CD4-positive, alpha-beta T cell treated with Interleukin-6 at 100 ng/mL for 8 hours (primary cell): ENCODE data around the gene PKM.
A peak's percentile ranks its signal among the peaks of the same experiment; 100 is the strongest.

Experiments used
- DNase-seq: peaks from one replicate; pipeline ENCODE4 v3.0.0-alpha.2; 2020; ENCODE audit warnings: mixed read lengths, low spot score

PKM gene

GRCh38 chr15:72200395-72201237 is 30.4 kb downstream of the PKM start:
- DNase-seq: no peak

- DNase-seq: peak; percentile 75
Measured at GRCh38 chr15:72199721-72200212, 31.2 kb downstream of the PKM start.

DNA sequence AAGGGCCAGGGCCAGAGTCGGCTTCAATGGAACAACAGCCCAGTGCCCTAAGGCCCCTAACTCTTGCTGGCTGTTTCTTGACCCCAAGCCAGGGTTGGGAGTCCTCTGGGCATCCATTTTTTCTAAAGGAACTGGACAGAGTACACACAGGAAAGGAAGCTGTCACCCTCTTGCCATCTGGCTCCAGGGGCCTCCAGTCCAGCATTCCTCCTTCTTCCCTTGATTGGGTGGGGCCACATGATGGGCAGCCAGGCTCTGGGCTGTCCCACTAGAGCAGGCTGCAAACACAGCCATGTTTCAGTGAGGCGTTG is 31.8 kb downstream of the PKM start:
- DNase-seq: no peak

- no peak for DNase-seq
Measured at GRCh38 chr15:72198356-72199204, 32.4 kb downstream of the PKM start.

DNA sequence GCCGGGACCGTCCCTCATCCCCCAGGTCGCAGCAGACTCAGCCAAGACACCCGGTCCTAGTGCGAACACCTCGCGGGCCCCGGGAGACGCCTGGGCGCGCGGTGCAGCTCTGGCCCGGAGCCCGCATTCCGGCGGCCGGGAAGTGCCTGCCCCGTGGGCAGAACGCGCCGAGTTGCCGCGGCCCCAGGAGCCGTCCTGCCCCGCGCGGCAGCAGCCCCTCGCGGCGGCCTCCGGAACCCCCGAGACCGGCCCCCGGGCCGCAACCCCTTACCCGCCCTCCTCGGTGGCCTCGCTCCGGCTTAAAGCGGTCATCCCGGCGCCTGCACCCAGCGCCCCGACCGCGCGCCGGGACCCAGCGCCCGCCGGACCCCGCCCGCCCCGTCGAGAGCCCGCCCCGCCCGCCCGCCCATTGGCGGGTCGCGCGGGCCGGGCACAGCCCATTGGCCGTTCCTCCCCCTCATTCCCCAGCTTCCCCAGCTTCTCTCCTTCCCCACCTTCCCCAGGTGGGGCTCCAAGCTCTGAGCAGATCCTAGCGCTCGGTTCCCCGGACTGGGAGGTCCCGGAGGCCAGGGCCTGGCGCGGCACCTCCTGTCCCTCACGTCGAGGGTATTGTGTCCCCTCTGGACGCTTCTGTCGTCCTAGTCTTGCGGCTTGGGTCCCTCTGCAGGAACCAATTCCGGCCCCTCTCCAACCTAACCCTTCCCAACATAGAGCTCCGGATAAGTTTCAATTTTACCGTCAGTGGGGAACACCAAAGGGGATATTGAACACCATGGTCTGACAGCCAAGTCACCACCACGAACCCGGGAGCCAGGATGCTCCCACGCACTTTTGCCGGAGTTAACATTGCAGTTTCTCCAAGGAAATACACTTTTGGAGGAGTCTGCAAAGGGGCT is 33.3 kb downstream of the PKM start, which contains the start of gene GRAMD2A:
GRAMD2A (minus strand) TSS at position 328 of the 896 bp plus-strand sequence.
- DNase-seq: no peak

GRCh38 chr15:72197041-72197459 is 33.9 kb downstream of the PKM start:
- DNase-seq: no peak

DNA sequence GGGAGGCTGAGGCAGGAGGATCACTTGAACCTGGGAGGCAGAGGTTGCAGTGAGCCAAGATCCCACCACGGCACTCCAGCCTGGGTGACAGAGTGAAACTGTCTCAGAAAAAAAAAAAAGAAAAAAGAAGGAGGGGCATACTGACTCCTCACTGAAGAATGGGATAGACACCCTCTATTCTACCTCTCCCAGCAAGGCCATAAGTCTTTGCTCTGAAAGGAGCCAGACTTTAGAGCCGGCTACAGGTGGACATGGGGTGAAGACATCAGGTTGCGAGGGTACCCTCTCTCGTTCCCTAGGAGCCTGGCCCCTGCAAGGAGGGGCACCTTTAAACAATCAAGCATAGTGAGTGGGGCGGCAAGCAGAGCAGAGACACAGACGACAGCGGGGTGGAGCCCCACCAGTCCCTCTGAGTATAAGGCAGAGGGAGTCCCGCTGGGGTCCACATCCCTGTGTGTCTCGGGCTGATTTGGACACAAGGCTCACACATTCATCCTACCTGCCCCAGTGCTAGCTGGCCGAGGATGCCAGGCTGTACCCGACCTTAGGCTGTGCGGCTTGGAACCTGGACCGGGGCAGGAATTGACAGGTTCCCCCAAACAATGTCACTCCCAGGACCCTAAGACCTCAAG is 34.5 kb downstream of the PKM start:
- no peak for DNase-seq

DNA sequence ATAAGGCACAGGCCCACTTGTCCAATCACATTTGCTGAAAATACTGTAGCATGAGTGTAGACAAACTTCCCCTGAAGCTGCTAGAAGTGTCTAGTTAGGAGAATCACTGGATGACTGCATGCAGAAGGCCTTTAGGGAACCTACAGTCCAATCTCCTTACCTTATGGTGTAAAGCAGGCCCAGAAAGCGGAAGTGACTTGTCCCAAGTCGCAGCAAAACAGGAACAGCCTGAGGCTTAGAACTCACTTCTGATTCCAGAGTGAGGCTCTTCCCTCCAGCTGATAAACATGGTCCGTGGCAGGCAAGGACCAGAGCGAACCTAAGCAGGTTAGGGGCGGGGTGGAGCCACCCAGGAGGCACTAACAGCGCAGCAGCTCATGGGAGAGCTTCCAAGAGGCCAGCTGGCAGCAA is 35.9 kb downstream of the PKM start:
- DNase-seq: no peak

GRCh38 chr15:72193836-72194396 is 37.1 kb downstream of the PKM start:
- DNase-seq: no peak

- no peak for DNase-seq
Measured at GRCh38 chr15:72192416-72192815, 38.6 kb downstream of the PKM start.

DNA sequence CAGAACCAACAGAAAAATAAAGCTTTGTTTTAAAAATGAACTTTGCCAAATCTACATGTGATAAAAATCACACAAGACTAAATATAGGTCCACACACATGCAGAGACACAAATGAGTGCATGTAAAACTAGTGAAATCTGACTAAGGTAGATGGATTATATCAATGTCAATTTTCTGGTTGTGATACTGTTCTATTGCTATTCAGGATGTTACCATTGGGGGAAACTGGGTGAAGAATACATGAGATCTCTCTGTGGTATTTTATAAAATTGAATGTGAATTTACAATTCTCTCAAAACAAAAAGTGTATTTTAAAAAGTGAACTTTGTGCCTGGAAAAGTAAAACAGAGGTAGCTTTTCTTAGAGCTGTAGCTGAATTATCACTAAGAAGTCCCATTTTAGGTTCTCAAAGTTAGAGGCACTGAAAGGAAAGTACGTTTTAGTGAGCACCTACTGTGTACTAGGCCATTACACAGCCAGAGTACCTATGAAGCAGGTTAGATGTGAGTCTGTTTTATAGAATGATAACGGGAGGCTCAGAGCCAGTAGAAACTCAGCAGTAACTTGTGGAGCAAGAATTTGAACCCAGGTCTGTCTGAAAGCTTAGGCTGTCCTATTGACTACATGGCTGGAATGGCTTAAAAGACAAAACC is 41.6 kb downstream of the PKM start:
- DNase-seq: no peak

DNA sequence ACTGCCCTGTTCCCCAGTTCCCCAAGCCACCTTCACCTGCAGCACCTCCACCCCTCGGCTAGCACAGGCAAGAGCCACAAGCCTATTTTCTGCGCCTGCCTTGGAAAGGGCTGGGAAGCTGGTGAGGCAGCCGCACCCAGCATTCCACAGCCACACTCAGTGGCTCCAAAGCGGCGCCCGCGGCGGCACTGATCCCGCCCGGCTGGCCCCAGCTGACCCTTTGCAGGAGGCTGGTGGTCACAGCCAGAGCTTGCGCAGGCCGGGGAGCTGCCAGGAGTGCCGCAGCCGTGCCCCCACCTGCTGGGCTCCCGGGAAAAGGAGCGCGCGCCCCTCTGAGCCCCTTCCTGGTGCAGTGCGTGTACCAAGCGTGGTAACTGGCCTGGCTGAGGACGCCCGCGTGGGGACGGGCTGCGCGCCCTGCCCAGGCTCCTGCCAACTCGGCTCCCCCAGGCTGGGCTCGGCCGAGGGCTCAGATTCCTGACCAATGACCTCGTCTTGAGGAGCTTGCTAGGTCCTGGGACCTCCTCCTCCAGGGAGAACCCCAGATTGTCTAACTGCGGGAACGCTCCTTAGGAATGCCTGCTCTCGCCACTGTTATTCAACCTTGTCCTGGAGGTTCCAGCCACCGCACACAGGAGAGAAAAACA is 46.7 kb downstream of the PKM start:
- DNase-seq: no peak

- DNase-seq: no peak
Measured at GRCh38 chr15:72183781-72184164, 47.2 kb downstream of the PKM start.

DNA sequence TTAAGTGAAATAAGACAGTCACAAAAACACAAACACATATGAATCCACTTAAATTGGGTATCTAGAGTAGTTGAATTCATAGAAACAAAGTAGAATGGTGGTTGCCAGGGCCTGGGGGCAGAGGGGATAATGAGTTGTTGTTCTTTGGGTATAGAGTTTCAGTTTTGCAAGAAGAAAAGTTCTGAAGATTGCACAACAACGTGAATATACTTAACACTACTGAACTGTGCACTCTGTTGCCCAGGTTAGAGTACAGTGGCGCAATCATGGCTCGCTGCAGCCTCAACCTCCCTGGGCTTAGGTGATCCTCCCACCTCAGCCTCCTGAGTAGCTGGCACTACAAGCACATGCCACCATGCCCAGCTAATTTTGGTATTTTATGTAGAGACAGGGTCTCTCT is 48.3 kb downstream of the PKM start:
- DNase-seq: no peak

GRCh38 chr15:72182244-72182643 is 48.7 kb downstream of the PKM start:
- no peak for DNase-seq

DNA sequence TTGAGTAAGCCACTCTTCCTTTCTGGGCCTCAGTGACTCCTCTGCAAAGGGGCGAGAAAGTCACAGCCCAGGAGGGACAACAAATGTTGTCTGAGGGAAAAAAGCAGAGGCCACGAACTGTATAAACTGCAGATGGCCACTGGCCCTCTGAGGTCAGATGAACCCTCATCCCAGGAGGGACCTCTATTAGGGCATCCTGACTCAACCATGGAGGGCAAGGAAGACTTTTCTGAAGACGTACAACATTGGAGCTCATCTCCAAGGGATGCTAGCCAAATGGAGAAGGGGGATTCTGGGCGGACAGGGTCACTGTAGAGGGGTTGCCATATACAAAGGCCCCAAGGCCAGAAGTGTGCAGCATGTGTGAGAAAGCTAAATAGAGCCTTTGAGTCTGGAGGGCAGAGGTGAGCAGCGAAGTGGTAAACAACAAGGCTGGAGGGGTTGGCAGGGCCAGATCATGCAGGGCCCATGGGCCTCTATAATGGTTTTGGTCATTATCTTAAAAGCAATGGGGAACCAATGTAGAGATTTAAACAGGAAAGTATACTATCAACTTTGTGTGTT is 50.1 kb downstream of the PKM start:
- no peak for DNase-seq

- no peak for DNase-seq
Measured at GRCh38 chr15:72179950-72180581, 50.9 kb downstream of the PKM start.

DNA sequence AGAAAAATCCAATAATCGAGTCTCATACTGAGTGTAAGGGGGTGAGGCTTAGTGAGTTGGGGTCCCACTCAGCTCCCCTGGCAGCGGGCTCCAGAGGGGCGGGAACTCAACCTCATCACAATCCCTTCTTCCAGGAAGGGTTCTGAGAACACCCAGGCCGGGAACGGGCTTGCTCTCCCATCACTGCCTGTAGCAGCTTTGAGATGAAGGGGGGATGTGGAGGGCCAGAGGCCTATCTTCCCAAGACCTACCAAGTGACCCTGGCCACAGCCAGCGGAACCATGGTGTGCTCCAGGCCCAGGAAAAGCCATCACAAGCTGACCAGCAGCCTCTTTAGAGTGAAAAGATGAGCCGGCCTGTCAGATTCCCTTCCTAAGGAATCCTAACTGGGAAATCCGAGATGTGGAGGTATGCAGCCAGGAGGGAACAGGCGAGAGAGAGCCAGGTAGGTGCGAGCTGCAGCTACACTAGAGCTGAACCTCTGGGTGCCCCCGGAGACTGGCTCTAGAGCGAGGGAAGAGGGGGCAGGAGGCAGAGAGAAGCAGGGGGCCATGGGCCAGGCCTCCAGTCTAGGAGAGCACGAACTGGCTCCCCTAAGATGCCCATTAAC is 51.9 kb downstream of the PKM start:
- no peak for DNase-seq

- no peak for DNase-seq
Measured at GRCh38 chr15:72176743-72177142, 54.2 kb downstream of the PKM start.
